ENCODE results near the gene MYCBPAP. TPM values are rescaled to one million over a fixed set of nuclear protein-coding genes. Genes with fewer than 3 reads are reported as not detected.

Gene MYCBPAP
- polyA plus RNA-seq, 3 donors, result 1.4 to 2.4 (median 1.6) TPM

GRCh38 chr17:50487213-50488096, 20.8 kb upstream of the MYCBPAP start:
- DNase-seq (ENCODE audit: low read depth in 3 of 3, low spot score in 2 of 3), result no peak

DNA sequence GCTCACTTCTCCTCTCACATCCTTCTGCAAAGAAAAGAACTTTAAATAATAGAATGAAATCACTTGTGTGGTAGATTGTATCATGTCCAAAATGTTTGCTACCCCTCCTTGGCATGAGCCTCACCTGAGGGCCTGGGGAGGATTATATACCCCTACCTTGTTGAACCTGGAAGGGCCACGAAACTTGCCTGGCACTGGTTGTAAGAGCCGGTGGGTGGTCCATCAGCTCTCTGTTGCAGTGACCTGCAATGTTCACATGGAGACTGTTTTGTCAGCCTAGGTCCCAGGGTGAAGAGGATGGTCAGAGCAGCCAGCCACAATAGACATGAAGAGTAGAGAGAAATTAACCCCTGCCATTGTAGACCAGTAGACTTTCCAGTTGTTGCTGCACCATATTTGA, 19.4 kb upstream of the MYCBPAP start:
- no peak for DNase-seq (ENCODE audit: low read depth in 3 of 3, low spot score in 2 of 3)

DNA sequence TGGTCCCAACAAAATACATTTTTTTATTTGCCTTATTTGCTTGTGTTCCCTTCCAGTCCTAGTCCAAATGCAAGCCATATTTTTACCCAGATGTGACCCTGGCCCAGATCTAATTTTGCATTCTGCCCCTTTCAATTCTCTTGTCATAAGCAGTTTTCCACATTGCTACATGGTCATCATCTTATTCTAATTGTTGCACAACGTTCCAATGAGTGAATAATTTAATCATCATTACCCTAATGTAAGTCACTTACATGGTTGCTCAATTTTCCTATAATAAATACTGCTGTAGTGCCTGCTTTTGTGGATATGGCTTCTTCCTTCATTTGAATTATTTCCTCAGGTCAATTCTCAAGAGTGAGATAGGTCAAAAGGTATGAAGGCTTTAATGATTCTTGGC, 16.7 kb upstream of the MYCBPAP start:
- no peak for DNase-seq (ENCODE audit: low read depth in 3 of 3, low spot score in 2 of 3)

- no peak for DNase-seq (ENCODE audit: low read depth in 3 of 3, low spot score in 2 of 3)
Observed at GRCh38 chr17:50492214-50492613, 16.0 kb upstream of the MYCBPAP start.

GRCh38 chr17:50493744-50494143, 14.5 kb upstream of the MYCBPAP start:
- DNase-seq (ENCODE audit: low read depth in 3 of 3, low spot score in 2 of 3), result no peak

DNA sequence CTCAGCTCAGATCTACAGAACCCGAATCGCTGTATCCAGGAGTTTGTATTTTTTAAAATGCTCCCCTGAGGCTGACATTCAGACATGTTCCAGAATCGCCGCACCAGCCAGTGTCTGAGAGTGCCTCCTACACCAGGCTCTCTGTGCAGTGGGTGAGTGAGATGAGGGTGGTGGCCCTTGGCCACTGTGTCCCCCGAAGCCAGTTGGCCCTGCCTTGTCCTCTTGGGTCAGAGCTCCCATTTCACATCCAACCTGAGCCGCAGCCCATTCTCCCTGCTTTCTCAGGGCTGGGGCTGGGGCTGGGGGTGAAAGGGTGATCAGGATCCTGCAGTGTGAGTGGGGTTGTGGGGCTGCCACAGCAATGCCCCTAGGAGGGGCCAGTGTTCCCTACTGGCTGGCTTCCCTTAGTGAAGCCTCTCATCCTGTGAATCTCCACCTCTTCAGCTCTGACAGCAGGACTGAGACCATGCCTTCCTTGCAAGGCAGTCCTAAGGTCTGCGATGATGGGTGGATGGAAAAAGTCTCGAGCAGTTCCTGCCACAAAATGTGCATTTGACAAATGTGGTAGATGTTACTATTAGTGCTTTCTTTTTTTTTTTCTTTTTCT, 12.9 kb upstream of the MYCBPAP start:
- DNase-seq (ENCODE audit: low read depth in 3 of 3, low spot score in 2 of 3), result no peak

DNA sequence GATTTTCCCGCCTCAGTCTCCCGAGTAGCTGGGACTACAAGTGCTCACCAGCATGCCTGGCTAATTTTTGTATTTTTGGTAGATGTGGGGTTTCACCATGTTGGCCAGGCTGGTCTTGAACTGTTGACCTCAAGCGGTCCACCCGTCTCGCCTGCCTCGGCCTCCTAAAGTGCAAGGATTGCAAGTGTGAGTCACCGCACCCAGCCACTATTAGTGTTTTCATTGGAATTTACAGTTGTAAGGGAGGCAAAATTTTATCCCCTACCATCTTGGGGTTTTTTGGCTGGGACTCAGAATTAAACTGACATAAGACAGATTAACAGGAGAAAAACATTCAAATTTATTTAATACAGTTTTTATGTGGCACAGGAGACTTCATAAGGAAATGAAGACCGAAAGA, 12.3 kb upstream of the MYCBPAP start:
- DNase-seq (ENCODE audit: low read depth in 3 of 3, low spot score in 2 of 3), result no peak

- DNase-seq (ENCODE audit: low read depth in 3 of 3, low spot score in 2 of 3), result no peak
Observed at GRCh38 chr17:50498021-50498874, 10.0 kb upstream of the MYCBPAP start.

- DNase-seq (ENCODE audit: low read depth in 3 of 3, low spot score in 2 of 3), result no peak
Observed at GRCh38 chr17:50499270-50499669, 9.0 kb upstream of the MYCBPAP start.

- no peak for DNase-seq (ENCODE audit: low read depth in 3 of 3, low spot score in 2 of 3)
Observed at GRCh38 chr17:50499721-50500120, 8.5 kb upstream of the MYCBPAP start.

GRCh38 chr17:50501054-50501453, 7.2 kb upstream of the MYCBPAP start:
- DNase-seq (ENCODE audit: low read depth in 3 of 3, low spot score in 2 of 3), result no peak

DNA sequence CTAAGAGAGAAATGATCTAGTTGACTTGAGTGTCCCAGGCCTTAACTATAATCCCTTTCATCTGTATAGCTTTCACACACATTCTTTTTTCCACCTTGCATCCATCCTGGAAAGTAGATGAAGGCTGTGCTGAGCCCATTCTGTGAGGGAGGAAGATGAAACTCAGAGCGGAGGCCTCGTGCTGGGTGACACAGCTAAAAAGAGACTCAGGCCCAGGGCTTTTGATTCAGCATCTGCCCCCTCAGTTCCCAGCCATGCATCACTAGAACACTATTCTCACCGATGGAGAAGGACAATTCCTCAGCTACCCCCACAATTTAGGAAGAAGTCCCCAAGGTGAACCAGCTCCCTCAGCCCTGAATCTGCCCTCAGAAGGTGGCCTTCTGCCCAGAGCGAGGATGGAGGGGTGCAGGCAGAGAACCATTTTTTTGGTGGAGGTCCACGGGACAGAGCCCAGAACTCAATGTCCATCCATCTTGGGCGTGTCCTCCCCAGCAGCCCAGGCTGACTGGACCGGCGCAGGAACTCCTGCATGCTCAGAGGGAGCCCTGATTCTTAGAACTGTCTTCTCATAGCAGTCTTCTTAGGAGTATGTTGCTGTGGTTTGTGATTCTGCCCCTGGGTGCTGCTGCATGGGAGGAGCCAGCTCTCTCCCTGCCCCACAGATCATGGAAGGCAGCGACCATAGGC, 5.8 kb upstream of the MYCBPAP start:
- no peak for DNase-seq (ENCODE audit: low read depth in 3 of 3, low spot score in 2 of 3)

GRCh38 chr17:50505591-50506130, 2.6 kb upstream of the MYCBPAP start:
- DNase-seq (ENCODE audit: low read depth in 3 of 3, low spot score in 2 of 3), result no peak

DNA sequence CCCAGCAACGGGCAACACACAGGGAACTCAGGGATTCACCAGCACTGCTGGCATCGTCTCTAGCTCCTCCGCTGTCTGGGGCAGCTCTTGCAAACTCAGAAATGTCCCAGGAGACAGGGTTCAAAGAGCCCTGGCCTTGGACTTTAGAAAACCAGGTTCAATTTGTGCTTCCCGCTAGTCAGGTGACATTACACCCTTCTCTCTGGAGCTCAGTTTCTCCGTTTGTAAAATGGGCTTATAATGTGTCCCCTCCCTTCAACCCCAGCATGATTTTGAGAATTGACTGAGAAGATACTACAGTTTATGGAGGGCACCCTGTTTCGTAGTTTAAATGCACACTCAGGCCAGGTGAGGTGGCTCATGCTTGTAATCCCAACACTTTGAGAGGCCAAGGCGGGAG, 1.9 kb upstream of the MYCBPAP start:
- DNase-seq (ENCODE audit: low read depth in 3 of 3, low spot score in 2 of 3), result no peak

GRCh38 chr17:50508573-50509460, 578 bp downstream of the MYCBPAP start:
- no peak for DNase-seq (ENCODE audit: low read depth in 3 of 3, low spot score in 2 of 3)

GRCh38 chr17:50511058-50511457, 2.8 kb downstream of the MYCBPAP start:
- no peak for DNase-seq (ENCODE audit: low read depth in 3 of 3, low spot score in 2 of 3)

GRCh38 chr17:50513495-50513894, 5.3 kb downstream of the MYCBPAP start:
- DNase-seq (ENCODE audit: low read depth in 3 of 3, low spot score in 2 of 3), result no peak

- DNase-seq (ENCODE audit: low read depth in 3 of 3, low spot score in 2 of 3), result no peak
Observed at GRCh38 chr17:50514388-50514787, 6.1 kb downstream of the MYCBPAP start.

DNA sequence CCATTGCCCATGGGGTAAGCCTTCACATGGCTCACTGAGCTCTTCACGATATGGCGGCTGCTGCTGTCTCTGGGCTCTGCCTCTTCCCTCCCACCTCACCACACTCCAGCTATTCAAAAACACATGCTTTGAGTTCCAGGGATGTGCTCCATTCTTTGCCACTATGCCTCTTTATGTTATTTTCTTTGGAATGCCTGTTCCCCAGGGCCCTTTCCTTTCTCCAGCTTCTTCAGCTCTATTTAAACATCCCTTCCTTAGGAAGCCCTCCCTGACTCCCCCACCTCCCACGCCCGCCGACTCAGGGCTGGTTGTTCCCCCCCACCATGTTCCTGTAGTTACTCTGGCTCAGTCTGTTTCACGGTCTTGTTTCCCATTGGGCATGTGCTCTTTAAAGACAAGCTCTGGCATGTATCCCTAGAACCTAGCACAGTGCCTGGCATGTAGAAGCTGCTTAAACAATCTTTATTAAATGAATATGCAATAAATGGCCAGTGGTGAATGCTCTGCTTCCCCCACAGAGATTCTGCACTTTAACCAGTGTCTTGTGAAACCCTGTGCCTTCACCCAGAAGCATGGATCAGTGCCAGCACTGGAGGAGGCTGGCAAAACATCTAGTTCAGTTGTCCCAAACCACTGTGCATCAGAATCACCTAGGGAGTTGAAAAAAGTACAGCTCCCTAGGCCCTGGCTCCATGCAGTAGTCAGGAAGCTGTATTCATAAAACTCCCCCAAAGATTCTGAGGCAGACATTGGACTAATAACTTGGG, 6.9 kb downstream of the MYCBPAP start:
- no peak for DNase-seq (ENCODE audit: low read depth in 3 of 3, low spot score in 2 of 3)
